GM23338 (cell line): ENCODE measurements around the gene SMURF1. TPM values are rescaled to one million over a fixed set of nuclear protein-coding genes. Genes with fewer than 3 reads are reported as not detected.

Experiments used
- ATAC-seq: fragments of 200-7000 bp; cut with Tn5 transposase; 3 replicates; pipeline ENCODE4 v1.9.1; 2020
- DNase-seq: peaks from one replicate; pipeline ENCODE4 v3.0.0-alpha.2; 2015; ENCODE audit warnings: low spot score
- H2AFZ ChIP-seq: fragments of 200-600 bp; sonication (generic); 2 replicates; pipeline ENCODE4 v1.8.0; 2016; ENCODE audit warnings: antibody characterized with exemption, mild to moderate bottlenecking, moderate library complexity
- H3F3A ChIP-seq: fragments of 200-600 bp; sonication (generic); replicated peaks from 2 replicates; pipeline ENCODE4 v1.8.0; 2017; ENCODE audit warnings: antibody characterized with exemption, mixed run types, low read depth
- H3K27ac ChIP-seq: fragments of 200-600 bp; sonication (generic); 2 replicates; pipeline ENCODE4 v1.6.1; 2016; ENCODE audit warnings: low read depth
- H3K27me3 ChIP-seq: fragments of 200-600 bp; sonication (generic); 2 replicates; pipeline ENCODE4 v1.8.0; 2016; ENCODE audit warnings: mild to moderate bottlenecking, mixed run types, moderate library complexity; ENCODE audit not compliant: insufficient read depth
- H3K36me3 ChIP-seq: fragments of 200-600 bp; sonication (generic); 2 replicates; pipeline ENCODE4 v1.8.0; 2016; ENCODE audit warnings: mild to moderate bottlenecking; ENCODE audit not compliant: insufficient read depth
- H3K4me1 ChIP-seq: fragments of 200-600 bp; sonication (generic); 2 replicates; pipeline ENCODE4 v1.8.0; 2016; ENCODE audit warnings: mild to moderate bottlenecking, moderate library complexity; ENCODE audit not compliant: insufficient read depth
- H3K4me2 ChIP-seq: fragments of 200-600 bp; sonication (generic); 2 replicates; pipeline ENCODE4 v1.7.1; 2017; ENCODE audit warnings: mixed run types
- H3K4me3 ChIP-seq: fragments of 200-600 bp; sonication (generic); 2 replicates; pipeline ENCODE4 v1.6.1; 2016; ENCODE audit warnings: mixed run types
- H3K79me2 ChIP-seq: fragments of 200-600 bp; sonication (generic); replicated peaks from 2 replicates; pipeline ENCODE4 v1.8.0; 2017; ENCODE audit warnings: mild to moderate bottlenecking; ENCODE audit not compliant: insufficient read depth
- H3K9me2 ChIP-seq: fragments of 200-600 bp; sonication (generic); 2 replicates; pipeline ENCODE4 v1.8.0; 2017; ENCODE audit not compliant: insufficient read depth
- H4K20me1 ChIP-seq: fragments of 200-600 bp; sonication (generic); replicated peaks from 2 replicates; pipeline ENCODE4 v1.8.0; 2017; ENCODE audit warnings: mild to moderate bottlenecking; ENCODE audit not compliant: insufficient read depth
- H3K27ac Mint-ChIP-seq: 2 replicates; pipeline ENCODE4 v1.8.0; 2020; ENCODE audit warnings: inconsistent platforms, mild to moderate bottlenecking, moderate library complexity, mixed read lengths
- H3K27me3 Mint-ChIP-seq: 3 replicates; pipeline ENCODE4 v1.8.0; 2022; ENCODE audit warnings: low read depth, mild to moderate bottlenecking, moderate library complexity, mixed read lengths, inconsistent platforms; ENCODE audit not compliant: insufficient read depth, poor library complexity
- H3K36me3 Mint-ChIP-seq: 3 replicates; pipeline ENCODE4 v1.8.0; 2021; ENCODE audit warnings: low read depth, mild to moderate bottlenecking, inconsistent platforms, moderate library complexity, mixed read lengths
- H3K4me1 Mint-ChIP-seq: 3 replicates; pipeline ENCODE4 v1.8.0; 2020; ENCODE audit warnings: mild to moderate bottlenecking, inconsistent platforms, mixed read lengths
- H3K4me3 Mint-ChIP-seq: 3 replicates; pipeline ENCODE4 v1.8.0; 2021; ENCODE audit warnings: moderate library complexity, mild to moderate bottlenecking, inconsistent platforms, mixed read lengths
- H3K9me3 Mint-ChIP-seq: 3 replicates; pipeline ENCODE4 v1.8.0; 2020; ENCODE audit warnings: moderate library complexity, mild to moderate bottlenecking, inconsistent platforms, mixed read lengths
- CREB1 ChIP-seq: fragments of 250-450 bp; sonication (Bioruptor Pico); IDR thresholded peaks from 2 replicates; pipeline ENCODE4 v1.5.0; 2020; ENCODE audit warnings: low read depth, mild to moderate bottlenecking, moderate library complexity
- EZH2 ChIP-seq: fragments of 200-600 bp; sonication (generic); IDR thresholded peaks from one replicate; pipeline ENCODE4 v1.8.0; 2017; ENCODE audit warnings: antibody characterized with exemption, mild to moderate bottlenecking, low read depth; ENCODE audit not compliant: unreplicated experiment
- EZH2phosphoT487 ChIP-seq: fragments of 200-600 bp; sonication (generic); IDR thresholded peaks from one replicate; pipeline ENCODE4 v1.8.1; 2018; ENCODE audit warnings: antibody characterized with exemption; ENCODE audit not compliant: unreplicated experiment
- JUNB ChIP-seq: IDR thresholded peaks from one replicate; pipeline ENCODE4 v1.6.1; 2016; ENCODE audit warnings: antibody characterized with exemption; ENCODE audit not compliant: unreplicated experiment
- NANOG ChIP-seq: IDR thresholded peaks from 2 replicates; pipeline ENCODE4 v1.6.1; 2016; ENCODE audit warnings: antibody characterized with exemption, borderline replicate concordance
- POLR2AphosphoS5 ChIP-seq: IDR thresholded peaks from 2 replicates; pipeline ENCODE4 v1.6.1; 2016; ENCODE audit warnings: antibody characterized with exemption, low read depth
- STAT1 ChIP-seq: IDR thresholded peaks from one replicate; pipeline ENCODE4 v1.6.1; 2016; ENCODE audit warnings: antibody characterized with exemption; ENCODE audit not compliant: unreplicated experiment
- ZNF114 ChIP-seq: fragments of 250-450 bp; sonication (Bioruptor Pico); IDR thresholded peaks from 2 replicates; pipeline ENCODE4 v1.5.0; 2020; ENCODE audit warnings: mild to moderate bottlenecking, moderate library complexity
- ZNF331 ChIP-seq: fragments of 250-450 bp; sonication (Bioruptor Pico); IDR thresholded peaks from 2 replicates; pipeline ENCODE4 v1.5.0; 2020; ENCODE audit warnings: low read depth, mild to moderate bottlenecking, moderate library complexity
- polyA plus RNA-seq: library from polyadenylated mRNA; unstranded; fragments of >200 nt; fragmentation: Nextera tagmentation; extraction: Ambion mirVana; gene quantifications from 2 replicates; pipeline ENCODE4 v1.2.1, GENCODE V29; 2016
- total RNA-seq: library from RNA; depleted of rRNA; stranded (reverse); fragments of >200 nt; shearing (Covaris generic); gene quantifications from 2 replicates; pipeline ENCODE4 v1.2.3, GENCODE V29; 2014
- TF ChIP-seq, protein P1 (sequence below): IDR thresholded peaks from 2 replicates; pipeline ENCODE4 v1.6.1; 2016; ENCODE audit warnings: antibody characterized with exemption
- TF ChIP-seq, protein P2 (sequence below), 2 experiments: fragments of 200-600 bp in 1 of 2; sonication (generic) in 1 of 2; conservative IDR thresholded peaks; 2 replicates each; pipeline versions ENCODE4 v1.5.1 to v1.6.1; 2016 to 2017; ENCODE audit warnings: antibody characterized with exemption in 2 of 2, low read depth in 2 of 2, mild to moderate bottlenecking in 2 of 2, moderate library complexity in 1 of 2
- TF ChIP-seq, protein P3 (sequence below): IDR thresholded peaks from one replicate; pipeline ENCODE4 v1.6.1; 2018; ENCODE audit warnings: antibody characterized with exemption; ENCODE audit not compliant: unreplicated experiment
- TF ChIP-seq, protein P4 (sequence below): fragments of 250-450 bp; sonication (Bioruptor Pico); IDR thresholded peaks from 2 replicates; pipeline ENCODE4 v1.5.0; 2020; ENCODE audit warnings: mild to moderate bottlenecking, moderate library complexity

Gene SMURF1
- total and polyA plus RNA-seq, 2 experiments from 2014 or later: 5.8 to 23.9 TPM

DNA sequence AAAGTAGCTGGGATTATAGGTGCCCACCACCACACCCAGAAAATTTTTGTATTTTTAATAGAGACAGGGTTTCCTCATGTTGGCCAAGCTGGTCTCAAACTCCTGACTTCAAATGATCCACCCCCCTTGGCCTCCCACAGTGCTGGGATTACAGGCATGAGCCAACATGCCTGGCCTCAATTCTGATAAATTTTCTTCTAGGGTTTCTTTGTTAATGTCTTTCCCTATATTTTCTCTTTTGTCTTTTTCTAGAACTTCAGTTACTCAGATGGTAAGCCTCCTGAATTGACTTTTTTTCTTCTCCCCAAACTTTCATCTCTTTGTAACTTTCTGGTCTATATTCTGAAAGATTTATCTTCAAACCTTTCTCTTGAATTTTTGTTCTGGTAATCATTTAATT lies 12.7 kb upstream of the SMURF1 start:
- Histone ChIP-seq H2AFZ (peak overlapping the region; percentile 1; the same call in 1 of the 2 replicates), H3K27ac (no peak overlapping the region), H3K4me3 (no peak overlapping the region), H3K4me2 (no peak overlapping the region), H3K27me3 (no peaks in the 10 kb centered on the region), H3K36me3 (no peaks in the 10 kb centered on the region), H3K9me2 (no peaks in the 10 kb centered on the region), H4K20me1 (no peaks in the 10 kb centered on the region), H3K4me1 (no peaks in the 10 kb centered on the region), H3K79me2 (no peaks in the 10 kb centered on the region), H3F3A (no peaks in the 10 kb centered on the region)
- ATAC-seq (no peak), DNase-seq (no peak)
- Mint-ChIP-seq H3K4me3 (no peak overlapping the region), H3K9me3 (no peaks in the 10 kb centered on the region), H3K27ac (no peak overlapping the region), H3K36me3 (no peaks in the 10 kb centered on the region), H3K4me1 (no peaks in the 10 kb centered on the region), H3K27me3 (no peaks in the 10 kb centered on the region)
- no peak for TF ChIP-seq JUNB
- no peak for TF ChIP-seq STAT1
- TF ChIP-seq, protein P1, sequence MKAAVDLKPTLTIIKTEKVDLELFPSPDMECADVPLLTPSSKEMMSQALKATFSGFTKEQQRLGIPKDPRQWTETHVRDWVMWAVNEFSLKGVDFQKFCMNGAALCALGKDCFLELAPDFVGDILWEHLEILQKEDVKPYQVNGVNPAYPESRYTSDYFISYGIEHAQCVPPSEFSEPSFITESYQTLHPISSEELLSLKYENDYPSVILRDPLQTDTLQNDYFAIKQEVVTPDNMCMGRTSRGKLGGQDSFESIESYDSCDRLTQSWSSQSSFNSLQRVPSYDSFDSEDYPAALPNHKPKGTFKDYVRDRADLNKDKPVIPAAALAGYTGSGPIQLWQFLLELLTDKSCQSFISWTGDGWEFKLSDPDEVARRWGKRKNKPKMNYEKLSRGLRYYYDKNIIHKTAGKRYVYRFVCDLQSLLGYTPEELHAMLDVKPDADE: no peak
- TF ChIP-seq ZNF331 (CRISPR knock-in tag): no peak
- TF ChIP-seq ZNF114 (CRISPR knock-in tag): no peak
- TF ChIP-seq POLR2AphosphoS5: no peak
- TF ChIP-seq NANOG: no peak
- TF ChIP-seq, protein P2, sequence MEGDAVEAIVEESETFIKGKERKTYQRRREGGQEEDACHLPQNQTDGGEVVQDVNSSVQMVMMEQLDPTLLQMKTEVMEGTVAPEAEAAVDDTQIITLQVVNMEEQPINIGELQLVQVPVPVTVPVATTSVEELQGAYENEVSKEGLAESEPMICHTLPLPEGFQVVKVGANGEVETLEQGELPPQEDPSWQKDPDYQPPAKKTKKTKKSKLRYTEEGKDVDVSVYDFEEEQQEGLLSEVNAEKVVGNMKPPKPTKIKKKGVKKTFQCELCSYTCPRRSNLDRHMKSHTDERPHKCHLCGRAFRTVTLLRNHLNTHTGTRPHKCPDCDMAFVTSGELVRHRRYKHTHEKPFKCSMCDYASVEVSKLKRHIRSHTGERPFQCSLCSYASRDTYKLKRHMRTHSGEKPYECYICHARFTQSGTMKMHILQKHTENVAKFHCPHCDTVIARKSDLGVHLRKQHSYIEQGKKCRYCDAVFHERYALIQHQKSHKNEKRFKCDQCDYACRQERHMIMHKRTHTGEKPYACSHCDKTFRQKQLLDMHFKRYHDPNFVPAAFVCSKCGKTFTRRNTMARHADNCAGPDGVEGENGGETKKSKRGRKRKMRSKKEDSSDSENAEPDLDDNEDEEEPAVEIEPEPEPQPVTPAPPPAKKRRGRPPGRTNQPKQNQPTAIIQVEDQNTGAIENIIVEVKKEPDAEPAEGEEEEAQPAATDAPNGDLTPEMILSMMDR (conservative IDR thresholded peaks at IDR 0.05; ENCODE audit: low read depth in 2 of 2): no peak
- TF ChIP-seq CREB1: no peak
- no peak for TF ChIP-seq EZH2
- TF ChIP-seq EZH2phosphoT487: no peak
- TF ChIP-seq, protein P3, sequence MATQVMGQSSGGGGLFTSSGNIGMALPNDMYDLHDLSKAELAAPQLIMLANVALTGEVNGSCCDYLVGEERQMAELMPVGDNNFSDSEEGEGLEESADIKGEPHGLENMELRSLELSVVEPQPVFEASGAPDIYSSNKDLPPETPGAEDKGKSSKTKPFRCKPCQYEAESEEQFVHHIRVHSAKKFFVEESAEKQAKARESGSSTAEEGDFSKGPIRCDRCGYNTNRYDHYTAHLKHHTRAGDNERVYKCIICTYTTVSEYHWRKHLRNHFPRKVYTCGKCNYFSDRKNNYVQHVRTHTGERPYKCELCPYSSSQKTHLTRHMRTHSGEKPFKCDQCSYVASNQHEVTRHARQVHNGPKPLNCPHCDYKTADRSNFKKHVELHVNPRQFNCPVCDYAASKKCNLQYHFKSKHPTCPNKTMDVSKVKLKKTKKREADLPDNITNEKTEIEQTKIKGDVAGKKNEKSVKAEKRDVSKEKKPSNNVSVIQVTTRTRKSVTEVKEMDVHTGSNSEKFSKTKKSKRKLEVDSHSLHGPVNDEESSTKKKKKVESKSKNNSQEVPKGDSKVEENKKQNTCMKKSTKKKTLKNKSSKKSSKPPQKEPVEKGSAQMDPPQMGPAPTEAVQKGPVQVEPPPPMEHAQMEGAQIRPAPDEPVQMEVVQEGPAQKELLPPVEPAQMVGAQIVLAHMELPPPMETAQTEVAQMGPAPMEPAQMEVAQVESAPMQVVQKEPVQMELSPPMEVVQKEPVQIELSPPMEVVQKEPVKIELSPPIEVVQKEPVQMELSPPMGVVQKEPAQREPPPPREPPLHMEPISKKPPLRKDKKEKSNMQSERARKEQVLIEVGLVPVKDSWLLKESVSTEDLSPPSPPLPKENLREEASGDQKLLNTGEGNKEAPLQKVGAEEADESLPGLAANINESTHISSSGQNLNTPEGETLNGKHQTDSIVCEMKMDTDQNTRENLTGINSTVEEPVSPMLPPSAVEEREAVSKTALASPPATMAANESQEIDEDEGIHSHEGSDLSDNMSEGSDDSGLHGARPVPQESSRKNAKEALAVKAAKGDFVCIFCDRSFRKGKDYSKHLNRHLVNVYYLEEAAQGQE: no peak
- TF ChIP-seq, protein P4, sequence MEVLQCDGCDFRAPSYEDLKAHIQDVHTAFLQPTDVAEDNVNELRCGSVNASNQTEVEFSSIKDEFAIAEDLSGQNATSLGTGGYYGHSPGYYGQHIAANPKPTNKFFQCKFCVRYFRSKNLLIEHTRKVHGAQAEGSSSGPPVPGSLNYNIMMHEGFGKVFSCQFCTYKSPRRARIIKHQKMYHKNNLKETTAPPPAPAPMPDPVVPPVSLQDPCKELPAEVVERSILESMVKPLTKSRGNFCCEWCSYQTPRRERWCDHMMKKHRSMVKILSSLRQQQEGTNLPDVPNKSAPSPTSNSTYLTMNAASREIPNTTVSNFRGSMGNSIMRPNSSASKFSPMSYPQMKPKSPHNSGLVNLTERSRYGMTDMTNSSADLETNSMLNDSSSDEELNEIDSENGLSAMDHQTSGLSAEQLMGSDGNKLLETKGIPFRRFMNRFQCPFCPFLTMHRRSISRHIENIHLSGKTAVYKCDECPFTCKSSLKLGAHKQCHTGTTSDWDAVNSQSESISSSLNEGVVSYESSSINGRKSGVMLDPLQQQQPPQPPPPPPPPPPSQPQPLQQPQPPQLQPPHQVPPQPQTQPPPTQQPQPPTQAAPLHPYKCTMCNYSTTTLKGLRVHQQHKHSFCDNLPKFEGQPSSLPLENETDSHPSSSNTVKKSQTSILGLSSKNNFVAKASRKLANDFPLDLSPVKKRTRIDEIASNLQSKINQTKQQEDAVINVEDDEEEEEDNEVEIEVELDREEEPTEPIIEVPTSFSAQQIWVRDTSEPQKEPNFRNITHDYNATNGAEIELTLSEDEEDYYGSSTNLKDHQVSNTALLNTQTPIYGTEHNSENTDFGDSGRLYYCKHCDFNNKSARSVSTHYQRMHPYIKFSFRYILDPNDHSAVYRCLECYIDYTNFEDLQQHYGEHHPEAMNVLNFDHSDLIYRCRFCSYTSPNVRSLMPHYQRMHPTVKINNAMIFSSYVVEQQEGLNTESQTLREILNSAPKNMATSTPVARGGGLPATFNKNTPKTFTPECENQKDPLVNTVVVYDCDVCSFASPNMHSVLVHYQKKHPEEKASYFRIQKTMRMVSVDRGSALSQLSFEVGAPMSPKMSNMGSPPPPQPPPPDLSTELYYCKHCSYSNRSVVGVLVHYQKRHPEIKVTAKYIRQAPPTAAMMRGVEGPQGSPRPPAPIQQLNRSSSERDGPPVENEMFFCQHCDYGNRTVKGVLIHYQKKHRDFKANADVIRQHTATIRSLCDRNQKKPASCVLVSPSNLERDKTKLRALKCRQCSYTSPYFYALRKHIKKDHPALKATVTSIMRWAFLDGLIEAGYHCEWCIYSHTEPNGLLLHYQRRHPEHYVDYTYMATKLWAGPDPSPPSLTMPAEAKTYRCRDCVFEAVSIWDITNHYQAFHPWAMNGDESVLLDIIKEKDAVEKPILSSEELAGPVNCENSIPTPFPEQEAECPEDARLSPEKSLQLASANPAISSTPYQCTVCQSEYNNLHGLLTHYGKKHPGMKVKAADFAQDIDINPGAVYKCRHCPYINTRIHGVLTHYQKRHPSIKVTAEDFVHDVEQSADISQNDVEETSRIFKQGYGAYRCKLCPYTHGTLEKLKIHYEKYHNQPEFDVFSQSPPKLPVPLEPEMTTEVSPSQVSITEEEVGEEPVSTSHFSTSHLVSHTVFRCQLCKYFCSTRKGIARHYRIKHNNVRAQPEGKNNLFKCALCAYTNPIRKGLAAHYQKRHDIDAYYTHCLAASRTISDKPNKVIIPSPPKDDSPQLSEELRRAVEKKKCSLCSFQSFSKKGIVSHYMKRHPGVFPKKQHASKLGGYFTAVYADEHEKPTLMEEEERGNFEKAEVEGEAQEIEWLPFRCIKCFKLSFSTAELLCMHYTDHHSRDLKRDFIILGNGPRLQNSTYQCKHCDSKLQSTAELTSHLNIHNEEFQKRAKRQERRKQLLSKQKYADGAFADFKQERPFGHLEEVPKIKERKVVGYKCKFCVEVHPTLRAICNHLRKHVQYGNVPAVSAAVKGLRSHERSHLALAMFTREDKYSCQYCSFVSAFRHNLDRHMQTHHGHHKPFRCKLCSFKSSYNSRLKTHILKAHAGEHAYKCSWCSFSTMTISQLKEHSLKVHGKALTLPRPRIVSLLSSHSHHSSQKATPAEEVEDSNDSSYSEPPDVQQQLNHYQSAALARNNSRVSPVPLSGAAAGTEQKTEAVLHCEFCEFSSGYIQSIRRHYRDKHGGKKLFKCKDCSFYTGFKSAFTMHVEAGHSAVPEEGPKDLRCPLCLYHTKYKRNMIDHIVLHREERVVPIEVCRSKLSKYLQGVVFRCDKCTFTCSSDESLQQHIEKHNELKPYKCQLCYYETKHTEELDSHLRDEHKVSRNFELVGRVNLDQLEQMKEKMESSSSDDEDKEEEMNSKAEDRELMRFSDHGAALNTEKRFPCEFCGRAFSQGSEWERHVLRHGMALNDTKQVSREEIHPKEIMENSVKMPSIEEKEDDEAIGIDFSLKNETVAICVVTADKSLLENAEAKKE (CRISPR knock-in tag): no peak
